NT2/D1 (cell line): ENCODE measurements around the gene CISD1.

ENCODE experiments used
- SUZ12 ChIP-seq: IDR thresholded peaks from 2 replicates; pipeline ENCODE4 v1.6.1; 2011; ENCODE audit not compliant: insufficient read length, insufficient read depth; ENCODE audit errors: extremely low read depth
- YY1 ChIP-seq: IDR thresholded peaks from 2 replicates; pipeline ENCODE4 v1.6.1; 2011; ENCODE audit not compliant: insufficient read length, insufficient read depth

DNA sequence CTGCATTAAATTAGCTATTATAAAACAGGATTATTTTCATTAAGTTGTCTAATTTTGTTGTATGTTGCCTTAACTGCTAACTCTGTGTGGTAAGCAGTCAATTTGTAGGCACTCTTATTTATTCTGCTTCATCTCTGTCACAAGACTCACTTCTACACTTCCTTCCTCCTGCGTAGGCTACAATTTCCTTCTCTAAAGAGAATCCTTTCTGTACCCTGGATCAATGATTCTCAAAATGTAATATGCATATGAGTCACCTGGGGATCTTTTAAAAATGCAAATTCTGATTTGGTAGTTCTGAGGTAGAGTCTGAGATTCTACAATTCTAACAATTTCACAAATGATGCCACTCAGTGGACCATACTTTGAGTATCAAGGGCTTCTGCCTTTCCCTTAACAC is 61.5 kb downstream of the CISD1 start:
- TF ChIP-seq YY1 (no peak), SUZ12 (no peak)
